Activated B cell treated with CpG ODN at 0.5 μM for 24 hours (primary cell): Measurements from ENCODE around the gene NT5DC4. TPM values are rescaled to one million over a fixed set of nuclear protein-coding genes. Genes with fewer than 3 reads are reported as not detected.

Source experiments
- ATAC-seq: fragments of 200-7000 bp; cut with Tn5 transposase; one replicate; pipeline ENCODE4 v1.10.0; 2021; ENCODE audit warnings: low read depth, mild to moderate bottlenecking, moderate library complexity
- CTCF ChIA-PET: fragments of 350-600 bp; sonication (Branson Sonifier 250); formaldehyde crosslinking; loops from one replicate; lab custom pipeline; 2021; ENCODE audit warnings: antibody characterized with exemption; lab: Charles Lee
- POLR2A ChIA-PET: fragments of 350-600 bp; sonication (Branson Sonifier 250); formaldehyde crosslinking; loops from one replicate; lab custom pipeline; 2021; ENCODE audit warnings: antibody characterized with exemption; lab: Charles Lee
- DNase-seq: peaks from one replicate; pipeline ENCODE4 v3.0.0; 2022
- H3K27ac Mint-ChIP-seq: one replicate; pipeline ENCODE4 v1.8.0; 2020; ENCODE audit warnings: mixed read lengths
- H3K27me3 Mint-ChIP-seq: one replicate; pipeline ENCODE4 v1.8.0; 2021; ENCODE audit warnings: mixed read lengths
- H3K36me3 Mint-ChIP-seq: one replicate; pipeline ENCODE4 v1.8.0; 2021; ENCODE audit warnings: low read depth, mixed read lengths
- H3K4me1 Mint-ChIP-seq: one replicate; pipeline ENCODE4 v1.8.0; 2021; ENCODE audit warnings: mixed read lengths
- H3K4me3 Mint-ChIP-seq: one replicate; pipeline ENCODE4 v1.8.0; 2020; ENCODE audit warnings: mild to moderate bottlenecking, mixed read lengths
- H3K9me3 Mint-ChIP-seq: one replicate; pipeline ENCODE4 v1.8.0; 2020; ENCODE audit warnings: mixed read lengths
- intact Hi-C: fragments of 100-400 bp; cut with micrococcal nuclease; formaldehyde crosslinking; loops from one replicate; pipeline ENCODE4 v1.15.1; 2024
- total RNA-seq: library from RNA; stranded (reverse); gene quantifications from 2 replicates; pipeline ENCODE4 v1.2.3, GENCODE V29; 2022
- TF ChIP-seq, protein P1 (sequence below): fragments of 200-600 bp; IDR thresholded peaks from one replicate; pipeline ENCODE4 v1.8.0; 2022; ENCODE audit warnings: antibody characterized with exemption, mild to moderate bottlenecking

The NT5DC4 gene
- total RNA-seq, 1 donor from 2014 or later, result 1.4 TPM

DNA sequence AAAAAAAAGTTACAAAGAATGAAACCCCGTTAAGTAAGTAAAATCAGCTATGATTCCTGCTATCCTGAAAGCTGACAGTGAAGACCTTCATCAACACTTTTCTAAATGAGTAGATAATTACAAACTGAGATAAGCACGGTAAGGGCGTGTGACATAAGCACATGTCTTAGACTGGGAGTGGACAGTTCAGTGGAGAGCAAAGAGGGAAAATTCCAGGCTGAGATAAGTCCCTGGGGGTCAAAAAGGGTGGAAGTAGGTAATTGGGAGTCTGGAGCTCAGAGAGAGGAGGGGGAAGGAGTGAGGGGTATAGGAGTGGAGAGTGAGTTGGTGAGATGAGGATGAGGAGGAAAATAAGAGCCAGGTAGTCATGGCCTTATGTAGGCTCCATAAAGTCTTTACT lies 67.8 kb downstream of the NT5DC4 start:
- no peak overlapping the region for H3K4me3 Mint-ChIP-seq
- CTCF ChIA-PET, result no interaction called here

More for the DNA sequence above, 67.8 kb downstream of the NT5DC4 start:
- Mint-ChIP-seq H3K27me3 (no peaks in the 10 kb centered on the region), H3K27ac (no peak overlapping the region), H3K36me3 (no peaks in the 10 kb centered on the region), H3K9me3 (no peaks in the 10 kb centered on the region), H3K4me1 (peaks cover 20% of the 10 kb centered on the region)
- no peak for ATAC-seq
- intact Hi-C loops, result no loop called here
- no peak for DNase-seq
- TF ChIP-seq, protein P1, sequence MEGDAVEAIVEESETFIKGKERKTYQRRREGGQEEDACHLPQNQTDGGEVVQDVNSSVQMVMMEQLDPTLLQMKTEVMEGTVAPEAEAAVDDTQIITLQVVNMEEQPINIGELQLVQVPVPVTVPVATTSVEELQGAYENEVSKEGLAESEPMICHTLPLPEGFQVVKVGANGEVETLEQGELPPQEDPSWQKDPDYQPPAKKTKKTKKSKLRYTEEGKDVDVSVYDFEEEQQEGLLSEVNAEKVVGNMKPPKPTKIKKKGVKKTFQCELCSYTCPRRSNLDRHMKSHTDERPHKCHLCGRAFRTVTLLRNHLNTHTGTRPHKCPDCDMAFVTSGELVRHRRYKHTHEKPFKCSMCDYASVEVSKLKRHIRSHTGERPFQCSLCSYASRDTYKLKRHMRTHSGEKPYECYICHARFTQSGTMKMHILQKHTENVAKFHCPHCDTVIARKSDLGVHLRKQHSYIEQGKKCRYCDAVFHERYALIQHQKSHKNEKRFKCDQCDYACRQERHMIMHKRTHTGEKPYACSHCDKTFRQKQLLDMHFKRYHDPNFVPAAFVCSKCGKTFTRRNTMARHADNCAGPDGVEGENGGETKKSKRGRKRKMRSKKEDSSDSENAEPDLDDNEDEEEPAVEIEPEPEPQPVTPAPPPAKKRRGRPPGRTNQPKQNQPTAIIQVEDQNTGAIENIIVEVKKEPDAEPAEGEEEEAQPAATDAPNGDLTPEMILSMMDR, result no peak
- POLR2A ChIA-PET, result no interaction called here

Other genes starting within 250 kb of the NT5DC4 start
- gene TTL, start 238.9 kb upstream of the NT5DC4 start, total RNA-seq, result 16.0 and 20.8 TPM in 2 replicates
- 43.1 and 48.8 TPM in 2 replicates for gene POLR1B, start 178.6 kb upstream of the NT5DC4 start, total RNA-seq
- gene CHCHD5, start 136.4 kb upstream of the NT5DC4 start, total RNA-seq, result 26.0 and 28.4 TPM in 2 replicates
- gene SLC20A1, start 75.1 kb upstream of the NT5DC4 start, total RNA-seq, result 46.9 and 54.6 TPM in 2 replicates
- 1.2 TPM in 2 replicates for gene CKAP2L, start 43.6 kb downstream of the NT5DC4 start, total RNA-seq
- gene IL1A, start 63.5 kb downstream of the NT5DC4 start, total RNA-seq, result 1.4 and 1.9 TPM in 2 replicates
- 0.53 and 0.71 TPM in 2 replicates for gene IL1B, start 115.8 kb downstream of the NT5DC4 start, total RNA-seq
- not detected in 2 replicates for gene IL37, start 190.1 kb downstream of the NT5DC4 start, total RNA-seq